HepG2 (cell line): ENCODE results near the gene SEMA3B. TPM values are rescaled to one million over a fixed set of nuclear protein-coding genes. Genes with fewer than 3 reads are reported as not detected.

Source experiments
- AGO2 ChIP-seq: fragments of 200-400 bp; formaldehyde crosslinking; optimal IDR thresholded peaks from 2 replicates; pipeline ENCODE3; 2017; ENCODE audit warnings: mild to moderate bottlenecking, low read depth, low read length, moderate library complexity
- CBX5 ChIP-seq: sonication (generic); formaldehyde crosslinking; IDR thresholded peaks from 2 replicates; pipeline ENCODE4 v1.4.0; 2020; ENCODE audit warnings: missing genetic modification reagents, borderline replicate concordance
- KMT2A ChIP-seq: sonication (generic); formaldehyde crosslinking; IDR thresholded peaks from 2 replicates; pipeline ENCODE4 v1.4.0; 2020; ENCODE audit warnings: missing genetic modification reagents
- RNF219 ChIP-seq: sonication (generic); formaldehyde crosslinking; IDR thresholded peaks from 2 replicates; pipeline ENCODE4 v1.5.0; 2020; ENCODE audit warnings: mild to moderate bottlenecking, missing genetic modification reagents
- SAFB2 ChIP-seq: sonication (generic); formaldehyde crosslinking; IDR thresholded peaks from 2 replicates; pipeline ENCODE4 v1.5.1; 2020; ENCODE audit warnings: missing genetic modification reagents, low read depth, mild to moderate bottlenecking, borderline replicate concordance
- TARDBP ChIP-seq: sonication (generic); formaldehyde crosslinking; IDR thresholded peaks from 2 replicates; pipeline ENCODE4 v1.8.0; 2022; ENCODE audit warnings: mild to moderate bottlenecking, missing genetic modification reagents
- THRA ChIP-seq: sonication (generic); formaldehyde crosslinking; IDR thresholded peaks from 2 replicates; pipeline ENCODE4 v1.4.0; 2020; ENCODE audit warnings: missing genetic modification reagents, borderline replicate concordance
- ZBTB34 ChIP-seq: sonication (generic); formaldehyde crosslinking; IDR thresholded peaks from 2 replicates; pipeline ENCODE4 v1.8.0; 2022; ENCODE audit warnings: mild to moderate bottlenecking, missing genetic modification reagents
- ZFP37 ChIP-seq: sonication (generic); formaldehyde crosslinking; IDR thresholded peaks from 2 replicates; pipeline ENCODE4 v1.4.0; 2020; ENCODE audit warnings: missing genetic modification reagents, borderline replicate concordance
- ZNF124 ChIP-seq: sonication (generic); formaldehyde crosslinking; IDR thresholded peaks from 2 replicates; pipeline ENCODE4 v1.4.0; 2020; ENCODE audit warnings: missing genetic modification reagents
- ZNF234 ChIP-seq: sonication (generic); formaldehyde crosslinking; conservative IDR thresholded peaks from 2 replicates; pipeline ENCODE4 v1.5.1; 2020; ENCODE audit warnings: mild to moderate bottlenecking, missing genetic modification reagents
- ZNF275 ChIP-seq: sonication (generic); formaldehyde crosslinking; IDR thresholded peaks from 2 replicates; pipeline ENCODE4 v1.8.0; 2022; ENCODE audit warnings: missing genetic modification reagents, mild to moderate bottlenecking, inconsistent platforms, borderline replicate concordance
- ZNF337 ChIP-seq: sonication (generic); formaldehyde crosslinking; IDR thresholded peaks from 2 replicates; pipeline ENCODE4 v1.5.1; 2020; ENCODE audit warnings: missing genetic modification reagents, low read depth, mild to moderate bottlenecking, borderline replicate concordance
- ZNF496 ChIP-seq: sonication (generic); formaldehyde crosslinking; IDR thresholded peaks from 2 replicates; pipeline ENCODE4 v1.8.1; 2023; ENCODE audit warnings: mild to moderate bottlenecking, moderate library complexity, missing genetic modification reagents; ENCODE audit not compliant: insufficient replicate concordance
- ZNF512B ChIP-seq: sonication (generic); formaldehyde crosslinking; IDR thresholded peaks from 2 replicates; pipeline ENCODE4 v1.5.1; 2020; ENCODE audit warnings: missing genetic modification reagents, mild to moderate bottlenecking, borderline replicate concordance
- ZNF709 ChIP-seq: sonication (generic); formaldehyde crosslinking; IDR thresholded peaks from 2 replicates; pipeline ENCODE4 v1.5.0; 2020; ENCODE audit warnings: mild to moderate bottlenecking, missing genetic modification reagents
- polyA plus RNA-seq, 8 experiments: library from polyadenylated mRNA; depleted of rRNA in 3 of 8; stranded (reverse) in 7 of 8; unstranded in 1 of 8; fragments of >200 nt; fragmentation: Illumina TruSeq in 4 of 8; extraction: Trizol in 4 of 8; gene quantifications; 2 replicates each; pipeline versions ENCODE4 v1.2.1 to v1.2.3, GENCODE V29; 2011 to 2016; ENCODE audit warnings: low read depth in 4 of 8, missing spikeins in 1 of 8, mixed read lengths in 1 of 8; ENCODE audit not compliant: insufficient read depth in 1 of 8
- total RNA-seq, 5 experiments: library from RNA; depleted of rRNA; stranded (reverse); fragments of >200 nt; fragmentation: Illumina TruSeq; extraction: Trizol; gene quantifications; 2 replicates each; pipeline ENCODE4 v1.2.3, GENCODE V29; 2016; ENCODE audit warnings: low read depth in 1 of 5

The SEMA3B gene
- total and polyA plus RNA-seq, 2 of the 13 experiments (the other 11 are each of a cell fraction or from before 2014, with no cell fraction given): 93.2 to 158 TPM

- 0 out of 2 replicates have a peak, but pooled peaks have one; percentile 36 for TF ChIP-seq ZBTB34
- TF ChIP-seq ZNF709 (CRISPR knock-in tag): peak; percentile 72; the same call in 1 of the 2 replicates
- TF ChIP-seq ZNF512B: no peak
- no peak; the same call in 1 of the 2 replicates for TF ChIP-seq ZNF234 (CRISPR knock-in tag)
- TF ChIP-seq KMT2A (CRISPR knock-in tag): no peak; the same call in 1 of the 2 replicates
- peak; percentile 44; the same call in 1 of the 2 replicates for TF ChIP-seq ZFP37 (CRISPR knock-in tag)
- TF ChIP-seq TARDBP: peak; percentile 75
- peak; percentile 43; the same call in 1 of the 2 replicates for TF ChIP-seq CBX5 (CRISPR knock-in tag)
- TF ChIP-seq ZNF275 (CRISPR knock-in tag): peak; percentile 71; the same call in 1 of the 2 replicates
- peak; percentile 54; the same call in 1 of the 2 replicates for TF ChIP-seq THRA (CRISPR knock-in tag)
- TF ChIP-seq RNF219: 0 out of 2 replicates have a peak, but pooled peaks have one; percentile 67
- TF ChIP-seq ZNF496 (CRISPR knock-in tag): no peak
- TF ChIP-seq SAFB2 (CRISPR knock-in tag): no peak
- TF ChIP-seq ZNF337 (CRISPR knock-in tag): peak; percentile 41; the same call in 1 of the 2 replicates
- TF ChIP-seq ZNF124 (CRISPR knock-in tag): no peak
- peak; percentile 82 for TF ChIP-seq AGO2
Observed at GRCh38 chr3:50303013-50303815, 34.3 kb downstream of the SEMA3B start, which contains the start of gene HYAL1 (continued).
